SK-N-SH treated with all-trans-retinoic acid at 6 μM for 48 hours (cell line): ENCODE data around the gene F5.

Source experiments
- ATAC-seq: fragments of 200-7000 bp; cut with Tn5 transposase; 3 replicates; pipeline ENCODE4 v1.9.1; 2020; ENCODE audit warnings: mild to moderate bottlenecking, moderate library complexity
- ARNTL ChIP-seq: fragments of 450-650 bp; formaldehyde crosslinking; IDR thresholded peaks from 2 replicates; pipeline ENCODE4 v1.5.0; 2020; ENCODE audit warnings: low read depth, mild to moderate bottlenecking, moderate library complexity, borderline replicate concordance
- BACH2 ChIP-seq: fragments of 250-450 bp; sonication (Bioruptor Pico); IDR thresholded peaks from 2 replicates; pipeline ENCODE4 v1.9.0; 2021; ENCODE audit warnings: mild to moderate bottlenecking, borderline replicate concordance
- CSDC2 ChIP-seq: fragments of 250-450 bp; sonication (Bioruptor Pico); IDR thresholded peaks from 2 replicates; pipeline ENCODE4 v1.5.0; 2020; ENCODE audit warnings: mild to moderate bottlenecking, moderate library complexity
- CSRNP3 ChIP-seq: fragments of 250-450 bp; sonication (Bioruptor Pico); IDR thresholded peaks from 2 replicates; pipeline ENCODE4 v1.5.1; 2021; ENCODE audit warnings: mild to moderate bottlenecking, moderate library complexity
- ESRRG ChIP-seq: fragments of 250-450 bp; sonication (Bioruptor Pico); IDR thresholded peaks from 2 replicates; pipeline ENCODE4 v1.6.1; 2021; ENCODE audit warnings: mild to moderate bottlenecking
- GLIS3 ChIP-seq: fragments of 250-450 bp; sonication (Bioruptor Pico); IDR thresholded peaks from 2 replicates; pipeline ENCODE4 v1.5.0; 2020; ENCODE audit warnings: mild to moderate bottlenecking, moderate library complexity
- ISL1 ChIP-seq: fragments of 250-450 bp; sonication (Bioruptor Pico); IDR thresholded peaks from 2 replicates; pipeline ENCODE4 v2.1.2; 2022; ENCODE audit warnings: mild to moderate bottlenecking, moderate library complexity
- OSR1 ChIP-seq: fragments of 250-450 bp; sonication (Bioruptor Pico); IDR thresholded peaks from 2 replicates; pipeline ENCODE4 v1.8.0; 2022; ENCODE audit warnings: moderate library complexity, mild to moderate bottlenecking, inconsistent platforms
- PATZ1 ChIP-seq: fragments of 250-450 bp; sonication (Bioruptor Pico); IDR thresholded peaks from 2 replicates; pipeline ENCODE4 v1.8.0; 2020; ENCODE audit warnings: mild to moderate bottlenecking, moderate library complexity, borderline replicate concordance
- POU6F1 ChIP-seq: fragments of 250-450 bp; sonication (Bioruptor Pico); IDR thresholded peaks from 2 replicates; pipeline ENCODE4 v1.8.0; 2021; ENCODE audit warnings: low read depth, mild to moderate bottlenecking, moderate library complexity, borderline replicate concordance
- PPARA ChIP-seq: fragments of 250-450 bp; sonication (Bioruptor Pico); IDR thresholded peaks from 2 replicates; pipeline ENCODE4 v1.5.0; 2020; ENCODE audit warnings: mild to moderate bottlenecking, borderline replicate concordance
- RARB ChIP-seq: fragments of 250-450 bp; sonication (Bioruptor Pico); IDR thresholded peaks from 2 replicates; pipeline ENCODE4 v1.8.0; 2021; ENCODE audit warnings: mild to moderate bottlenecking, moderate library complexity
- SNAI2 ChIP-seq: fragments of 250-450 bp; sonication (Bioruptor Pico); IDR thresholded peaks from 2 replicates; pipeline ENCODE4 v1.5.0; 2020; ENCODE audit warnings: mild to moderate bottlenecking, moderate library complexity
- TCF4 ChIP-seq: fragments of 250-450 bp; sonication (Bioruptor Pico); IDR thresholded peaks from 2 replicates; pipeline ENCODE4 v1.8.0; 2021; ENCODE audit warnings: mild to moderate bottlenecking, moderate library complexity, borderline replicate concordance
- TOX ChIP-seq: fragments of 250-450 bp; sonication (Bioruptor Pico); IDR thresholded peaks from 2 replicates; pipeline ENCODE4 v1.8.0; 2021; ENCODE audit warnings: mild to moderate bottlenecking, moderate library complexity, borderline replicate concordance
- TSHZ2 ChIP-seq: fragments of 250-450 bp; sonication (Bioruptor Pico); IDR thresholded peaks from 2 replicates; pipeline ENCODE4 v1.5.0; 2020; ENCODE audit warnings: mild to moderate bottlenecking, moderate library complexity
- ZC3H10 ChIP-seq: fragments of 250-450 bp; sonication (Bioruptor Pico); IDR thresholded peaks from 2 replicates; pipeline ENCODE4 v1.5.1; 2021; ENCODE audit warnings: mild to moderate bottlenecking, moderate library complexity
- ZFP3 ChIP-seq: fragments of 250-450 bp; sonication (Bioruptor Pico); IDR thresholded peaks from 2 replicates; pipeline ENCODE4 v1.5.0; 2020; ENCODE audit warnings: mild to moderate bottlenecking, moderate library complexity
- ZNF70 ChIP-seq: fragments of 450-650 bp; formaldehyde crosslinking; IDR thresholded peaks from 2 replicates; pipeline ENCODE4 v1.5.0; 2020; ENCODE audit warnings: mild to moderate bottlenecking, moderate library complexity
- ZNF8 ChIP-seq: fragments of 450-650 bp; formaldehyde crosslinking; IDR thresholded peaks from 2 replicates; pipeline ENCODE4 v1.5.0; 2020; ENCODE audit warnings: mild to moderate bottlenecking, moderate library complexity

Gene F5

GRCh38 chr1:169604781-169605560, 18.7 kb upstream of the F5 start:
- TF ChIP-seq ESRRG (CRISPR knock-in tag) (no peak), ZNF70 (CRISPR knock-in tag) (no peak), CSRNP3 (CRISPR knock-in tag) (no peak), PATZ1 (CRISPR knock-in tag) (no peak), TSHZ2 (CRISPR knock-in tag) (no peak), ZC3H10 (no peak), ARNTL (CRISPR knock-in tag) (no peak), SNAI2 (CRISPR knock-in tag) (no peak), PPARA (CRISPR knock-in tag) (no peak), BACH2 (CRISPR knock-in tag) (no peak), OSR1 (CRISPR knock-in tag) (no peak), CSDC2 (CRISPR knock-in tag) (no peak), TOX (no peak), RARB (no peak), POU6F1 (CRISPR knock-in tag) (no peak)
- TF ChIP-seq, all 23 proteins: peak for 0

GRCh38 chr1:169601096-169601881, 15.0 kb upstream of the F5 start:
- peak; percentile 86 for ATAC-seq
- no peak for TF ChIP-seq ZFP3 (CRISPR knock-in tag)
- TF ChIP-seq CSRNP3 (CRISPR knock-in tag), result no peak
- no peak for TF ChIP-seq CSDC2 (CRISPR knock-in tag)
- no peak for TF ChIP-seq ZC3H10
- TF ChIP-seq RARB, result no peak
- no peak for TF ChIP-seq TSHZ2 (CRISPR knock-in tag)
- no peak for TF ChIP-seq TCF4 (CRISPR knock-in tag)
- no peak for TF ChIP-seq ISL1 (CRISPR knock-in tag)
- no peak for TF ChIP-seq BACH2 (CRISPR knock-in tag)
- no peak for TF ChIP-seq GLIS3 (CRISPR knock-in tag)
- TF ChIP-seq ZNF70 (CRISPR knock-in tag), result no peak
- no peak for TF ChIP-seq ESRRG (CRISPR knock-in tag)
- TF ChIP-seq PPARA (CRISPR knock-in tag), result no peak
- TF ChIP-seq ZNF8 (CRISPR knock-in tag), result no peak
- no peak for TF ChIP-seq ARNTL (CRISPR knock-in tag)

More at GRCh38 chr1:169604781-169605560, 18.7 kb upstream of the F5 start:
- no peak for ATAC-seq
